HepG2 (cell line): Measurements from ENCODE around the gene SEC63. TPM values are rescaled to one million over a fixed set of nuclear protein-coding genes. Genes with fewer than 3 reads are reported as not detected.

Experiments used
- ARNT ChIP-seq: fragments of 450-650 bp; IDR thresholded peaks from 2 replicates; pipeline ENCODE4 v1.6.1; 2017
- BCL6 ChIP-seq: IDR thresholded peaks from 2 replicates; pipeline ENCODE4 v1.6.1; 2016; ENCODE audit warnings: missing genetic modification reagents, missing compliant biosample characterization
- E2F2 ChIP-seq: sonication (generic); formaldehyde crosslinking; IDR thresholded peaks from 2 replicates; pipeline ENCODE4 v1.4.0; 2020; ENCODE audit warnings: missing genetic modification reagents, borderline replicate concordance
- EZH2 ChIP-seq: conservative IDR thresholded peaks from 2 replicates; pipeline ENCODE4 v1.6.1; 2012; ENCODE audit warnings: mild to moderate bottlenecking, low read depth, low read length, moderate library complexity
- HNF4G ChIP-seq, 2 experiments: sonication (generic) in 1 of 2; formaldehyde crosslinking in 1 of 2; IDR thresholded peaks; 2 replicates each; pipeline versions ENCODE4 v1.4.0 to v1.6.1; 2011 to 2020; ENCODE audit warnings: borderline replicate concordance in 2 of 2, low read depth in 2 of 2, mild to moderate bottlenecking in 2 of 2, low read length in 1 of 2, missing genetic modification reagents in 1 of 2, moderate library complexity in 1 of 2
- MBD4 ChIP-seq: IDR thresholded peaks from 2 replicates; pipeline ENCODE4 v1.6.1; 2012; ENCODE audit warnings: low read length, inconsistent platforms, borderline replicate concordance
- NFAT5 ChIP-seq: sonication (generic); formaldehyde crosslinking; IDR thresholded peaks from 2 replicates; pipeline ENCODE4 v1.4.0; 2020; ENCODE audit warnings: missing genetic modification reagents
- PPARG ChIP-seq: conservative IDR thresholded peaks from 2 replicates; pipeline ENCODE4 v1.6.1; 2016; ENCODE audit warnings: missing biosample characterization, missing genetic modification reagents
- TOPORS ChIP-seq: sonication (generic); formaldehyde crosslinking; IDR thresholded peaks from 2 replicates; pipeline ENCODE4 v1.8.0; 2023; ENCODE audit warnings: mild to moderate bottlenecking, missing genetic modification reagents
- ZNF737 ChIP-seq: sonication (generic); formaldehyde crosslinking; IDR thresholded peaks from 2 replicates; pipeline ENCODE4 v1.5.0; 2020; ENCODE audit warnings: missing genetic modification reagents, mild to moderate bottlenecking, borderline replicate concordance
- polyA plus RNA-seq, 8 experiments: library from polyadenylated mRNA; depleted of rRNA in 3 of 8; stranded (reverse) in 7 of 8; unstranded in 1 of 8; fragments of >200 nt; fragmentation: Illumina TruSeq in 4 of 8; extraction: Trizol in 4 of 8; gene quantifications; 2 replicates each; pipeline versions ENCODE4 v1.2.1 to v1.2.3, GENCODE V29; 2011 to 2016; ENCODE audit warnings: low read depth in 4 of 8, missing spikeins in 1 of 8, mixed read lengths in 1 of 8; ENCODE audit not compliant: insufficient read depth in 1 of 8
- total RNA-seq, 5 experiments: library from RNA; depleted of rRNA; stranded (reverse); fragments of >200 nt; fragmentation: Illumina TruSeq; extraction: Trizol; gene quantifications; 2 replicates each; pipeline ENCODE4 v1.2.3, GENCODE V29; 2016; ENCODE audit warnings: low read depth in 1 of 5
- TF ChIP-seq, protein P1 (sequence below): sonication (generic); formaldehyde crosslinking; IDR thresholded peaks from 2 replicates; pipeline ENCODE4 v1.5.1; 2020; ENCODE audit warnings: mild to moderate bottlenecking, missing genetic modification reagents, borderline replicate concordance
- TF ChIP-seq, protein P2 (sequence below): IDR thresholded peaks from 2 replicates; pipeline ENCODE4 v1.6.1; 2016; ENCODE audit warnings: mild to moderate bottlenecking, missing biosample characterization, missing genetic modification reagents
- TF ChIP-seq, protein P3 (sequence below): IDR thresholded peaks from 2 replicates; pipeline ENCODE4 v1.6.1; 2016; ENCODE audit warnings: missing genetic modification reagents, missing compliant biosample characterization

SEC63 gene
- total and polyA plus RNA-seq, 2 of the 13 experiments (the other 11 are each of a cell fraction or from before 2014, with no cell fraction given) = 20.2 to 45.9 TPM

GRCh38 chr6:107957909-107958688 lies at the start of gene SEC63 (continued):
- TF ChIP-seq, protein P1, sequence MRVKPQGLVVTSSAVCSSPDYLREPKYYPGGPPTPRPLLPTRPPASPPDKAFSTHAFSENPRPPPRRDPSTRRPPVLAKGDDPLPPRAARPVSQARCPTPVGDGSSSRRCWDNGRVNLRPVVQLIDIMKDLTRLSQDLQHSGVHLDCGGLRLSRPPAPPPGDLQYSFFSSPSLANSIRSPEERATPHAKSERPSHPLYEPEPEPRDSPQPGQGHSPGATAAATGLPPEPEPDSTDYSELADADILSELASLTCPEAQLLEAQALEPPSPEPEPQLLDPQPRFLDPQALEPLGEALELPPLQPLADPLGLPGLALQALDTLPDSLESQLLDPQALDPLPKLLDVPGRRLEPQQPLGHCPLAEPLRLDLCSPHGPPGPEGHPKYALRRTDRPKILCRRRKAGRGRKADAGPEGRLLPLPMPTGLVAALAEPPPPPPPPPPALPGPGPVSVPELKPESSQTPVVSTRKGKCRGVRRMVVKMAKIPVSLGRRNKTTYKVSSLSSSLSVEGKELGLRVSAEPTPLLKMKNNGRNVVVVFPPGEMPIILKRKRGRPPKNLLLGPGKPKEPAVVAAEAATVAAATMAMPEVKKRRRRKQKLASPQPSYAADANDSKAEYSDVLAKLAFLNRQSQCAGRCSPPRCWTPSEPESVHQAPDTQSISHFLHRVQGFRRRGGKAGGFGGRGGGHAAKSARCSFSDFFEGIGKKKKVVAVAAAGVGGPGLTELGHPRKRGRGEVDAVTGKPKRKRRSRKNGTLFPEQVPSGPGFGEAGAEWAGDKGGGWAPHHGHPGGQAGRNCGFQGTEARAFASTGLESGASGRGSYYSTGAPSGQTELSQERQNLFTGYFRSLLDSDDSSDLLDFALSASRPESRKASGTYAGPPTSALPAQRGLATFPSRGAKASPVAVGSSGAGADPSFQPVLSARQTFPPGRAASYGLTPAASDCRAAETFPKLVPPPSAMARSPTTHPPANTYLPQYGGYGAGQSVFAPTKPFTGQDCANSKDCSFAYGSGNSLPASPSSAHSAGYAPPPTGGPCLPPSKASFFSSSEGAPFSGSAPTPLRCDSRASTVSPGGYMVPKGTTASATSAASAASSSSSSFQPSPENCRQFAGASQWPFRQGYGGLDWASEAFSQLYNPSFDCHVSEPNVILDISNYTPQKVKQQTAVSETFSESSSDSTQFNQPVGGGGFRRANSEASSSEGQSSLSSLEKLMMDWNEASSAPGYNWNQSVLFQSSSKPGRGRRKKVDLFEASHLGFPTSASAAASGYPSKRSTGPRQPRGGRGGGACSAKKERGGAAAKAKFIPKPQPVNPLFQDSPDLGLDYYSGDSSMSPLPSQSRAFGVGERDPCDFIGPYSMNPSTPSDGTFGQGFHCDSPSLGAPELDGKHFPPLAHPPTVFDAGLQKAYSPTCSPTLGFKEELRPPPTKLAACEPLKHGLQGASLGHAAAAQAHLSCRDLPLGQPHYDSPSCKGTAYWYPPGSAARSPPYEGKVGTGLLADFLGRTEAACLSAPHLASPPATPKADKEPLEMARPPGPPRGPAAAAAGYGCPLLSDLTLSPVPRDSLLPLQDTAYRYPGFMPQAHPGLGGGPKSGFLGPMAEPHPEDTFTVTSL (CRISPR knock-in tag) = peak; percentile 6; the same call in 1 of the 2 replicates
- TF ChIP-seq, protein P2, sequence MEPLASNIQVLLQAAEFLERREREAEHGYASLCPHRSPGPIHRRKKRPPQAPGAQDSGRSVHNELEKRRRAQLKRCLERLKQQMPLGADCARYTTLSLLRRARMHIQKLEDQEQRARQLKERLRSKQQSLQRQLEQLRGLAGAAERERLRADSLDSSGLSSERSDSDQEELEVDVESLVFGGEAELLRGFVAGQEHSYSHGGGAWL (CRISPR knock-in tag) = peak; percentile 33
- TF ChIP-seq HNF4G (IDR thresholded peaks at IDR 0.05; ENCODE audit: borderline replicate concordance, low read depth, low read length) (no peak), HNF4G (CRISPR knock-in tag; IDR thresholded peaks at IDR 0.05; ENCODE audit: borderline replicate concordance, low read depth) (no peak), E2F2 (CRISPR knock-in tag) (0 out of 2 replicates have a peak, but pooled peaks have one; percentile 43), NFAT5 (CRISPR knock-in tag) (no peak), MBD4 (no peak), PPARG (CRISPR knock-in tag) (no peak), EZH2 (no peak), ZNF737 (CRISPR knock-in tag) (no peak), BCL6 (peak; percentile 6; the same call in 1 of the 2 replicates), TOPORS (CRISPR knock-in tag) (no peak; the same call in 1 of the 2 replicates), ARNT (no peak)
- TF ChIP-seq, protein P3, sequence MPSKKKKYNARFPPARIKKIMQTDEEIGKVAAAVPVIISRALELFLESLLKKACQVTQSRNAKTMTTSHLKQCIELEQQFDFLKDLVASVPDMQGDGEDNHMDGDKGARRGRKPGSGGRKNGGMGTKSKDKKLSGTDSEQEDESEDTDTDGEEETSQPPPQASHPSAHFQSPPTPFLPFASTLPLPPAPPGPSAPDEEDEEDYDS (CRISPR knock-in tag) = peak; percentile 60
